OCI-LY3 (cell line): ENCODE measurements around the gene METTL1.

Source experiments
- EZH2phosphoT487 ChIP-seq: fragments of 200-600 bp; shearing (Covaris generic); IDR thresholded peaks from 2 replicates; pipeline ENCODE4 v1.6.1; 2018; ENCODE audit warnings: antibody characterized with exemption, mixed run types, low read depth
- TF ChIP-seq, protein P1 (sequence below): fragments of 200-600, 300-600 bp; sonication (generic); IDR thresholded peaks from 2 replicates; pipeline ENCODE4 v1.5.1; 2014; ENCODE audit warnings: antibody characterized with exemption, low read length, low read depth

- no peak for TF ChIP-seq EZH2phosphoT487
- TF ChIP-seq, protein P1, sequence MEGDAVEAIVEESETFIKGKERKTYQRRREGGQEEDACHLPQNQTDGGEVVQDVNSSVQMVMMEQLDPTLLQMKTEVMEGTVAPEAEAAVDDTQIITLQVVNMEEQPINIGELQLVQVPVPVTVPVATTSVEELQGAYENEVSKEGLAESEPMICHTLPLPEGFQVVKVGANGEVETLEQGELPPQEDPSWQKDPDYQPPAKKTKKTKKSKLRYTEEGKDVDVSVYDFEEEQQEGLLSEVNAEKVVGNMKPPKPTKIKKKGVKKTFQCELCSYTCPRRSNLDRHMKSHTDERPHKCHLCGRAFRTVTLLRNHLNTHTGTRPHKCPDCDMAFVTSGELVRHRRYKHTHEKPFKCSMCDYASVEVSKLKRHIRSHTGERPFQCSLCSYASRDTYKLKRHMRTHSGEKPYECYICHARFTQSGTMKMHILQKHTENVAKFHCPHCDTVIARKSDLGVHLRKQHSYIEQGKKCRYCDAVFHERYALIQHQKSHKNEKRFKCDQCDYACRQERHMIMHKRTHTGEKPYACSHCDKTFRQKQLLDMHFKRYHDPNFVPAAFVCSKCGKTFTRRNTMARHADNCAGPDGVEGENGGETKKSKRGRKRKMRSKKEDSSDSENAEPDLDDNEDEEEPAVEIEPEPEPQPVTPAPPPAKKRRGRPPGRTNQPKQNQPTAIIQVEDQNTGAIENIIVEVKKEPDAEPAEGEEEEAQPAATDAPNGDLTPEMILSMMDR: no peak
Measured at GRCh38 chr12:57741413-57741789, 30.5 kb downstream of the METTL1 start.
